Measurements from ENCODE around the gene VEGFC. TPM values are rescaled to one million over a fixed set of nuclear protein-coding genes. Genes with fewer than 3 reads are reported as not detected.

Gene VEGFC
- total RNA-seq, 1 experiment from 2014 or later = 8.7 TPM

GRCh38 chr4:176638992-176639391, 153.7 kb downstream of the VEGFC start:
- intact Hi-C loops (cut with micrococcal nuclease; ENCODE audit: unreplicated experiment) = no loop called here

DNA sequence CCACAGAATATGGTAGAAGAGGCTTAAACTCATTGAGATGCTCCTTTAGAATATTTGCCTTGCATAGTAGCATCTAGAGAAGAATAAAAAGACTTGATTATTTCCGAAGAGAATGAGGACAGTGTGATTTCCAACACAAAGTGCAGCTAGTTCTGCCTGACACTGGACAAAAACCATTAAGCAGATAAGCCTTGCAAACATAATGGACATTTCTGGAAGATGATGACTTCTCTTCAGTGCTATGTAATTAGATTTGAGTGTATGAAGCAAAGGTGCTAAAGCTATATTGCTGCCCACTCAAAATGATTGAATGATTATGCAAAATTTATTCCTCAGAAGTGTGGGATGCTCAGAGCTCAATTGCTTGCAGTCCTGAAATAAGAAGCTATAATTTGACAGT, 156.4 kb downstream of the VEGFC start:
- intact Hi-C loops (cut with micrococcal nuclease; ENCODE audit: unreplicated experiment) = no loop called here

More at GRCh38 chr4:176638992-176639391, 153.7 kb downstream of the VEGFC start:
- ChIA-PET CTCF (no interaction called here), POLR2A (ENCODE audit: unreplicated experiment) (no interaction called here)
- Histone ChIP-seq H3K27ac (no peak overlapping the region), H3K4me2 (no peak overlapping the region), H3K4me3 (no peak overlapping the region), H4K20me1 (ENCODE audit: insufficient read depth) (no peaks in the 10 kb centered on the region), H3F3A (ENCODE audit: insufficient read depth, low read depth) (no peaks in the 10 kb centered on the region), H3K79me2 (ENCODE audit: low read depth) (no peaks in the 10 kb centered on the region), H3K27me3 (ENCODE audit: insufficient read depth, low read depth) (no peaks in the 10 kb centered on the region), H3K9me2 (ENCODE audit: insufficient read depth) (no peaks in the 10 kb centered on the region), H3K36me3 (ENCODE audit: low read depth) (no peaks in the 10 kb centered on the region), H3K9me3 (ENCODE audit: insufficient read depth, low read depth) (no peaks in the 10 kb centered on the region; the same call in 1 of the 2 replicates), H2AFZ (no peak overlapping the region), H3K4me1 (replicated peaks; ENCODE audit: insufficient read depth) (peaks cover 7% of the 10 kb centered on the region)
- no TSS peak for BruUV-seq (replicated peaks)
- TF ChIP-seq CTCF (conservative IDR thresholded peaks at IDR 0.05) (no peak), EZH2 (IDR thresholded peaks at IDR 0.05; ENCODE audit: low read depth) (no peak)
- no peak for DNase-seq

DNA sequence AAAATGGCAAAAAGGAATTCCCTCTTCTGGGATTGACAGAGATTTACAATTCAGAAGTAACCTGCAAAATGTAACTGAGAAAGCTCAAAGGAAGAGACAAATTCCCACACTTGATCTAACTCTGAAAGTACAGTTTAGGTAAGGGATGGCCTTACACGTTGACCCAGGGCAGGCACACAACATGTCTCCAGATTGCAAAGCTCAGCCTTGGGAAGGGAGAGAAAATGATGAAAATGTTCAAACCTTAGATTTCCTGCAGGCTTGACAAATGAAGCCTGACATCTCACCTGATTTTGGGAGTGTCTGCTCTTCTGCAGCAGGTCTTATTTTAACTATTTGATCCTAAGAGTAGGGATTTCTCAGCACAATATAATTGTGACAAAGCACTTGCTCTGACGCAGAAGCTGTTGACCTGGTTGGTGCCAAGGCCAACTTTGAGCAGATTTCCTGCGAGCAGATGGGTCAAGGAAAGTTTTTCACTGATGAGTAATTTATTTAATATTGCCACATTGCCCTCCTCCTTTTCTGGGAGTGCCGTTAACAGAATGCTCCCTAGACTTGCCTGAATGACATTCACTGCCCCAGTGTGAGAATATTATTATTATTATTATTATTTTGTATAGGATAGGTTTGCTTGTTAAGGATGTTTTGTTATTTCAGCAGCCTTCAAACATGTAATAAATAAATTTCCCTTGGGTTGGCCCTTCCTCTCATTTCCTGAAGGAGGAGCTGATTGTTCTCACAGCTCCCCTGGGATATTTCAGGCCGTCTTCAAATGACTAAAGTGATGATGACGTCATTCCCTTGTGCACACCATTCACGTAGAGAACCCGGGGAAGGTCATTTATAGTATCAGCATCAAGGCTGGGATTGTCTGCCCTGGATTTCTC, 157.1 kb downstream of the VEGFC start:
- Histone ChIP-seq H3K27ac (no peak overlapping the region), H3K36me3 (ENCODE audit: low read depth) (no peaks in the 10 kb centered on the region), H4K20me1 (ENCODE audit: insufficient read depth) (no peaks in the 10 kb centered on the region), H3F3A (ENCODE audit: insufficient read depth, low read depth) (no peaks in the 10 kb centered on the region), H3K4me2 (peak overlapping the region; percentile 40), H3K4me3 (no peak overlapping the region), H2AFZ (0 out of 2 replicates have a peak overlapping the region, but pooled peaks have one; percentile 43), H3K9me3 (ENCODE audit: insufficient read depth, low read depth) (no peaks in the 10 kb centered on the region; the same call in 1 of the 2 replicates), H3K27me3 (ENCODE audit: insufficient read depth, low read depth) (no peaks in the 10 kb centered on the region), H3K4me1 (replicated peaks; ENCODE audit: insufficient read depth) (peaks cover 7% of the 10 kb centered on the region), H3K9me2 (ENCODE audit: insufficient read depth) (no peaks in the 10 kb centered on the region), H3K79me2 (ENCODE audit: low read depth) (no peaks in the 10 kb centered on the region)
- TF ChIP-seq CTCF (conservative IDR thresholded peaks at IDR 0.05) (no peak), EZH2 (IDR thresholded peaks at IDR 0.05; ENCODE audit: low read depth) (no peak)
- peak; percentile 20 to 37 for DNase-seq
- ChIA-PET CTCF (no interaction called here), POLR2A (ENCODE audit: unreplicated experiment) (interaction anchor here (0.7 kb wide), 1 partner anchor 129 kb away, joined by 4 read pairs; no protein-coding TSS in a partner anchor)
- intact Hi-C loops (cut with micrococcal nuclease; ENCODE audit: unreplicated experiment) = no loop called here
- no TSS peak for BruUV-seq (replicated peaks)

More for the DNA sequence above, 156.4 kb downstream of the VEGFC start:
- no peaks in the 10 kb centered on the region for H3K9me2 ChIP-seq (ENCODE audit: insufficient read depth)
- 0 out of 2 replicates have a peak overlapping the region, but pooled peaks have one; percentile 43 for H2AFZ ChIP-seq
- POLR2A ChIA-PET (ENCODE audit: unreplicated experiment) = no interaction called here
- H3K4me2 ChIP-seq = no peak overlapping the region
- H3K9me3 ChIP-seq (ENCODE audit: insufficient read depth, low read depth) = no peaks in the 10 kb centered on the region; the same call in 1 of the 2 replicates
- TF ChIP-seq EZH2 (IDR thresholded peaks at IDR 0.05; ENCODE audit: low read depth) (no peak), CTCF (conservative IDR thresholded peaks at IDR 0.05) (no peak)
- H3F3A ChIP-seq (ENCODE audit: insufficient read depth, low read depth) = no peaks in the 10 kb centered on the region
- CTCF ChIA-PET = no interaction called here
- H3K36me3 ChIP-seq (ENCODE audit: low read depth) = no peaks in the 10 kb centered on the region
- no peak overlapping the region for H3K27ac ChIP-seq
- H3K4me1 ChIP-seq (replicated peaks; ENCODE audit: insufficient read depth) = peaks cover 7% of the 10 kb centered on the region
- no TSS peak for BruUV-seq (replicated peaks)
- H4K20me1 ChIP-seq (ENCODE audit: insufficient read depth) = no peaks in the 10 kb centered on the region
- H3K79me2 ChIP-seq (ENCODE audit: low read depth) = no peaks in the 10 kb centered on the region
- no peak for DNase-seq
- no peak overlapping the region for H3K4me3 ChIP-seq
- no peaks in the 10 kb centered on the region for H3K27me3 ChIP-seq (ENCODE audit: insufficient read depth, low read depth)
